Mesendoderm (in vitro differentiated cells): ENCODE measurements around the gene C1orf105.

Source experiments
- DNase-seq: peaks from one replicate; pipeline ENCODE4 v3.0.0; 2013
- H2AK5ac ChIP-seq: 2 replicates; pipeline ENCODE4 v1.6.1; 2013; ENCODE audit warnings: low read length, inconsistent platforms
- H2BK120ac ChIP-seq: 2 replicates; pipeline ENCODE4 v1.6.1; 2013; ENCODE audit warnings: low read depth, mild to moderate bottlenecking, low read length, moderate library complexity, mixed read lengths
- H2BK15ac ChIP-seq: replicated peaks from 2 replicates; pipeline ENCODE4 v1.6.1; 2013; ENCODE audit warnings: low read depth, mild to moderate bottlenecking, moderate library complexity
- H2BK5ac ChIP-seq: 2 replicates; pipeline ENCODE4 v1.6.1; 2013; ENCODE audit warnings: low read length, inconsistent platforms
- H3K18ac ChIP-seq: 2 replicates; pipeline ENCODE4 v1.6.1; 2013; ENCODE audit warnings: mild to moderate bottlenecking, low read length, mixed read lengths
- H3K23ac ChIP-seq: one replicate; pipeline ENCODE4 v1.6.1; 2013; ENCODE audit warnings: low read length
- H3K27ac ChIP-seq: 2 replicates; pipeline ENCODE4 v1.5.1; 2013; ENCODE audit warnings: low read depth, mild to moderate bottlenecking, inconsistent platforms, low read length, moderate library complexity
- H3K27me3 ChIP-seq: 2 replicates; pipeline ENCODE4 v1.6.1; 2013; ENCODE audit warnings: low read length, control low read depth, mild to moderate bottlenecking, inconsistent platforms; ENCODE audit not compliant: insufficient read depth, poor library complexity
- H3K36me3 ChIP-seq: 2 replicates; pipeline ENCODE4 v1.6.1; 2013; ENCODE audit warnings: low read length, inconsistent platforms; ENCODE audit not compliant: control insufficient read depth, insufficient read depth
- H3K4ac ChIP-seq: one replicate; pipeline ENCODE4 v1.6.1; 2013; ENCODE audit warnings: low read depth, mild to moderate bottlenecking, low read length, moderate library complexity
- H3K4me1 ChIP-seq: 2 replicates; pipeline ENCODE4 v1.6.1; 2013; ENCODE audit warnings: low read depth, low read length, inconsistent platforms; ENCODE audit not compliant: control insufficient read depth
- H3K4me2 ChIP-seq: 2 replicates; pipeline ENCODE4 v1.6.1; 2013; ENCODE audit warnings: low read length
- H3K4me3 ChIP-seq: 2 replicates; pipeline ENCODE4 v1.5.1; 2013; ENCODE audit warnings: mild to moderate bottlenecking, low read length
- H3K56ac ChIP-seq: one replicate; pipeline ENCODE4 v1.6.1; 2013; ENCODE audit warnings: low read length
- H3K79me1 ChIP-seq: 2 replicates; pipeline ENCODE4 v1.6.1; 2013; ENCODE audit warnings: low read length, inconsistent platforms
- H3K79me2 ChIP-seq: 2 replicates; pipeline ENCODE4 v1.6.1; 2013; ENCODE audit warnings: mild to moderate bottlenecking, low read length; ENCODE audit not compliant: control insufficient read depth, insufficient read depth
- H3K9ac ChIP-seq: 2 replicates; pipeline ENCODE4 v1.6.1; 2013; ENCODE audit warnings: low read length, inconsistent platforms
- H4K5ac ChIP-seq: one replicate; pipeline ENCODE4 v1.6.1; 2013; ENCODE audit warnings: low read length
- H4K8ac ChIP-seq: one replicate; pipeline ENCODE4 v1.6.1; 2013; ENCODE audit warnings: low read depth, mild to moderate bottlenecking, control low read depth, low read length, moderate library complexity
- WGBS: extraction: QIAGEN DNeasy Blood & Tissue Kit; methylation state at CpG from one replicate; pipeline ENCODE4 v1.1.7; 2013; ENCODE audit warnings: low lambda C conversion rate, missing lambda C conversion rate; ENCODE audit not compliant: insufficient coverage; ENCODE audit errors: extremely low coverage; 5-methylcytosine and 5-hydroxymethylcytosine counted together

Gene C1orf105

GRCh38 chr1:172473302-172473701 lies 52.8 kb downstream of the C1orf105 start:
- Histone ChIP-seq H4K5ac (no peak overlapping the region), H2AK5ac (no peak overlapping the region), H2BK15ac (no peak overlapping the region), H3K27ac (no peak overlapping the region), H3K79me1 (no peaks in the 10 kb centered on the region), H3K4me3 (no peak overlapping the region), H3K4me2 (no peak overlapping the region), H3K27me3 (no peaks in the 10 kb centered on the region), H3K36me3 (no peaks in the 10 kb centered on the region), H3K56ac (no peak overlapping the region), H2BK5ac (no peak overlapping the region), H2BK120ac (no peak overlapping the region), H3K18ac (no peak overlapping the region), H3K4me1 (peaks cover 2% of the 10 kb centered on the region), H3K4ac (no peak overlapping the region), H3K9ac (no peak overlapping the region), H3K79me2 (no peaks in the 10 kb centered on the region), H4K8ac (no peak overlapping the region), H3K23ac (no peak overlapping the region)
- no peak for DNase-seq
- no CpG with 5 or more reads among the region's 3 CpGs for WGBS

DNA sequence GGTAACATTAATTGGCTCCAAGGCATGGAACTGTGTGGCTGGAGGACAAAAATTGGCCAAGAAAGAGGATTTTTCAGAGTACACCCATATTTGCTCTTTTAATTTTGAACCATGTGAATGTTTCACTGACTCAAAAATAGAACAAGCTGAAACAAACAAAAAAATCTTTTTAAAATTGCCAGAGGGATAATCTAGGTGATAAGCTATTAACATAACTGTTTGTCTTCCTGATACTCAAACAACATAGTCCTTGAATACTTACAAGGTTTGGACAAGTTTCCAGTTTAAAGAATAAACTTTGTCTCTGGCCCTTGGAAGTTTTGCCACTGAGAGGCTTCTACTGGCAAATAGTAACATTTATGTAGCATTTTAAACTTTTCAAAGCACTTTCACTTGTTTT lies 53.4 kb downstream of the C1orf105 start:
- no peaks in the 10 kb centered on the region for H3K79me2 ChIP-seq
- no peak overlapping the region for H2BK5ac ChIP-seq
- H3K27ac ChIP-seq = no peak overlapping the region
- H3K4ac ChIP-seq = no peak overlapping the region
- no peak overlapping the region for H3K56ac ChIP-seq
- H3K9ac ChIP-seq = no peak overlapping the region
- no peak overlapping the region for H2AK5ac ChIP-seq
- H4K5ac ChIP-seq = no peak overlapping the region
- H3K18ac ChIP-seq = no peak overlapping the region
- no peak overlapping the region for H3K4me3 ChIP-seq
- DNase-seq = no peak
- no peak overlapping the region for H3K4me2 ChIP-seq
- no peaks in the 10 kb centered on the region for H3K79me1 ChIP-seq
- no peak overlapping the region for H2BK15ac ChIP-seq
- no peak overlapping the region for H4K8ac ChIP-seq
- H3K23ac ChIP-seq = no peak overlapping the region
- peaks cover 2% of the 10 kb centered on the region for H3K4me1 ChIP-seq
- H2BK120ac ChIP-seq = no peak overlapping the region
- no peaks in the 10 kb centered on the region for H3K36me3 ChIP-seq
- H3K27me3 ChIP-seq = no peaks in the 10 kb centered on the region

- Histone ChIP-seq H3K4ac (peak overlapping the region; percentile 81), H4K5ac (no peak overlapping the region), H3K4me3 (no peak overlapping the region), H3K4me2 (no peak overlapping the region), H3K79me1 (no peaks in the 10 kb centered on the region), H3K4me1 (peaks cover 2% of the 10 kb centered on the region), H3K27ac (peak overlapping the region; percentile 4), H3K27me3 (no peaks in the 10 kb centered on the region), H2BK15ac (no peak overlapping the region), H3K18ac (peak overlapping the region; percentile 80), H2AK5ac (no peak overlapping the region), H3K9ac (no peak overlapping the region), H4K8ac (peak overlapping the region; percentile 13), H2BK120ac (peak overlapping the region; percentile 35), H3K56ac (no peak overlapping the region), H2BK5ac (no peak overlapping the region), H3K23ac (no peak overlapping the region), H3K36me3 (no peaks in the 10 kb centered on the region), H3K79me2 (no peaks in the 10 kb centered on the region)
- peak; percentile 88 for DNase-seq
- no CpG with 5 or more reads among the region's 4 CpGs for WGBS
These were observed 55.8 kb downstream of the C1orf105 start for GRCh38 chr1:172476218-172476811.

- peak overlapping the region; percentile 13 for H4K8ac ChIP-seq
- no peak overlapping the region for H3K4me3 ChIP-seq
- H3K23ac ChIP-seq = no peak overlapping the region
- no peak overlapping the region for H2AK5ac ChIP-seq
- H2BK120ac ChIP-seq = peak overlapping the region; percentile 82
- no peak overlapping the region for H3K4me2 ChIP-seq
- no peak overlapping the region for H3K9ac ChIP-seq
- H3K79me2 ChIP-seq = no peaks in the 10 kb centered on the region
- no peak overlapping the region for H4K5ac ChIP-seq
- no peaks in the 10 kb centered on the region for H3K36me3 ChIP-seq
- no peak for DNase-seq
- no peak overlapping the region for H3K27ac ChIP-seq
- no peaks in the 10 kb centered on the region for H3K27me3 ChIP-seq
- H3K79me1 ChIP-seq = no peaks in the 10 kb centered on the region
- no peak overlapping the region for H3K56ac ChIP-seq
- H3K4ac ChIP-seq = no peak overlapping the region
- WGBS = no CpG with 5 or more reads among the region's 2 CpGs
- peak overlapping the region; percentile 51 for H3K18ac ChIP-seq
- no peak overlapping the region for H2BK15ac ChIP-seq
- no peak overlapping the region for H2BK5ac ChIP-seq
- peaks cover 2% of the 10 kb centered on the region for H3K4me1 ChIP-seq
These were observed 56.7 kb downstream of the C1orf105 start for GRCh38 chr1:172477216-172477615.

- Histone ChIP-seq H3K9ac (no peak overlapping the region), H2BK15ac (no peak overlapping the region), H4K5ac (no peak overlapping the region), H2BK5ac (no peak overlapping the region), H3K18ac (peak overlapping the region; percentile 51), H3K4me2 (no peak overlapping the region), H3K79me1 (no peaks in the 10 kb centered on the region), H3K36me3 (no peaks in the 10 kb centered on the region), H3K27me3 (no peaks in the 10 kb centered on the region), H3K4me1 (peaks cover 2% of the 10 kb centered on the region), H2AK5ac (no peak overlapping the region), H4K8ac (peak overlapping the region; percentile 96), H3K4ac (no peak overlapping the region), H3K56ac (no peak overlapping the region), H3K27ac (no peak overlapping the region), H2BK120ac (no peak overlapping the region), H3K4me3 (no peak overlapping the region), H3K79me2 (no peaks in the 10 kb centered on the region), H3K23ac (no peak overlapping the region)
- no CpG with 5 or more reads among the region's 1 CpG for WGBS
- no peak for DNase-seq
These were observed 57.3 kb downstream of the C1orf105 start for GRCh38 chr1:172477741-172478140.

DNA sequence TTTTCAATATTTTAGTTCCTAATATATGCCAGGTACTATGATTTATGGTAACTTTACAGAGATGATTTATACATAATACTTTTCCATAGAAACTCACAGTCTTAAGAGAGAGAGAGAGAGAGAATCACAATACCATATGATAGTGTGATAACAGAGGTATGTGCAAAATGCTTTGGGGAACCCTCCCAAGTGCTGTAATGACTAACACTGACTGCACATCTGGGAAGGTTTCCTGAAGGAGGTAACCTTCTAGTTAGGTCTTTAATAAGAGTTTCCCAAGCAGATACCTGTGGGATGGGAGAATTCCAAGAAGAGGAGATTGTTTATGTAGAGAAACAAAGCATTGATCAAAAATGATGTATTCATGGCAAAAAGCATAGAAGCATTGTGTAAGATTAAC lies 58.0 kb downstream of the C1orf105 start:
- H3K4ac ChIP-seq = no peak overlapping the region
- no peaks in the 10 kb centered on the region for H3K36me3 ChIP-seq
- no peak overlapping the region for H4K8ac ChIP-seq
- no peaks in the 10 kb centered on the region for H3K79me2 ChIP-seq
- H2BK5ac ChIP-seq = no peak overlapping the region
- no peak overlapping the region for H3K27ac ChIP-seq
- no peak overlapping the region for H3K4me2 ChIP-seq
- H3K18ac ChIP-seq = no peak overlapping the region
- no peak overlapping the region for H3K56ac ChIP-seq
- H2BK120ac ChIP-seq = no peak overlapping the region
- H3K4me1 ChIP-seq = peaks cover 2% of the 10 kb centered on the region
- H3K79me1 ChIP-seq = no peaks in the 10 kb centered on the region
- DNase-seq = no peak
- H3K4me3 ChIP-seq = no peak overlapping the region
- no peak overlapping the region for H3K9ac ChIP-seq
- H4K5ac ChIP-seq = no peak overlapping the region
- H3K27me3 ChIP-seq = no peaks in the 10 kb centered on the region
- no peak overlapping the region for H2AK5ac ChIP-seq
- no peak overlapping the region for H2BK15ac ChIP-seq
- no peak overlapping the region for H3K23ac ChIP-seq
